ENCODE data around the gene SMIM44.

DNA sequence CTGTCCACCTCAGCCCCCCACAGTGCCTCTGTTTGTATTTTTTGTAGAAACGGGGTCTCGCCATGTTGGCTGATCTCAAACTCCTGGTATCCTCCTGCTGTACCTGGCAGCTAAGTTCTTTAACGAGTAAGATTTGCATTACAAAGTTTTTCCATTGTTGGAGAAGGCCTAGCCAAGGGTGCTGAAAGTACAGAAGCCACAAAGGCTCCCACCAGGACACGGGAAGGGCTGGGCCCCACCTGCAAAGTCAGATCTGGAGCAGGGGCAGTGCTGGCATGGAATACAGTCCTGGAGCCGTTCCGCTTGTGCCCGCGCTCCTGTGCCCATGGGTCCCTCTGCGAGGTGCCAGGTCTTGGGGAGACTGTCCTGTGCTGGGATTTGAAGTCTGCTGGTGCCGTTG lies 35.0 kb upstream of the SMIM44 start:
- TF ChIP-seq POLR2AphosphoS5 (IDR thresholded peaks at IDR 0.05; ENCODE audit: borderline replicate concordance, low read depth, low read length) (no peak), EZH2 (IDR thresholded peaks at IDR 0.05) (no peak)
